KOPT-K1 (cell line): ENCODE results near the gene DEDD2.
A peak's percentile ranks its signal among the peaks of the same experiment; 100 is the strongest.
"Not testable (repeated sequence)": the region's sequence is repeated elsewhere in the genome, so short reads cannot be mapped to it uniquely, and the experiment has no call there.

ENCODE experiments used
- H3K27ac ChIP-seq: fragments of 200-600 bp; sonication (generic); 2 replicates; pipeline ENCODE4 v1.5.1; 2016; ENCODE audit warnings: antibody characterized with exemption, mild to moderate bottlenecking, low read depth, low read length; ENCODE audit not compliant: poor library complexity, severe bottlenecking
- H3K36me3 ChIP-seq: fragments of 200-600 bp; sonication (generic); 2 replicates; pipeline ENCODE4 v1.5.1; 2017; ENCODE audit warnings: antibody characterized with exemption, mild to moderate bottlenecking, low read length, moderate library complexity; ENCODE audit not compliant: insufficient read depth
- H3K9me3 ChIP-seq: fragments of 200-600 bp; sonication (generic); 2 replicates; pipeline ENCODE4 v1.5.1; 2017; ENCODE audit warnings: antibody characterized with exemption, low read length, mild to moderate bottlenecking; ENCODE audit not compliant: insufficient read depth, poor library complexity, severe bottlenecking

Gene DEDD2

DNA sequence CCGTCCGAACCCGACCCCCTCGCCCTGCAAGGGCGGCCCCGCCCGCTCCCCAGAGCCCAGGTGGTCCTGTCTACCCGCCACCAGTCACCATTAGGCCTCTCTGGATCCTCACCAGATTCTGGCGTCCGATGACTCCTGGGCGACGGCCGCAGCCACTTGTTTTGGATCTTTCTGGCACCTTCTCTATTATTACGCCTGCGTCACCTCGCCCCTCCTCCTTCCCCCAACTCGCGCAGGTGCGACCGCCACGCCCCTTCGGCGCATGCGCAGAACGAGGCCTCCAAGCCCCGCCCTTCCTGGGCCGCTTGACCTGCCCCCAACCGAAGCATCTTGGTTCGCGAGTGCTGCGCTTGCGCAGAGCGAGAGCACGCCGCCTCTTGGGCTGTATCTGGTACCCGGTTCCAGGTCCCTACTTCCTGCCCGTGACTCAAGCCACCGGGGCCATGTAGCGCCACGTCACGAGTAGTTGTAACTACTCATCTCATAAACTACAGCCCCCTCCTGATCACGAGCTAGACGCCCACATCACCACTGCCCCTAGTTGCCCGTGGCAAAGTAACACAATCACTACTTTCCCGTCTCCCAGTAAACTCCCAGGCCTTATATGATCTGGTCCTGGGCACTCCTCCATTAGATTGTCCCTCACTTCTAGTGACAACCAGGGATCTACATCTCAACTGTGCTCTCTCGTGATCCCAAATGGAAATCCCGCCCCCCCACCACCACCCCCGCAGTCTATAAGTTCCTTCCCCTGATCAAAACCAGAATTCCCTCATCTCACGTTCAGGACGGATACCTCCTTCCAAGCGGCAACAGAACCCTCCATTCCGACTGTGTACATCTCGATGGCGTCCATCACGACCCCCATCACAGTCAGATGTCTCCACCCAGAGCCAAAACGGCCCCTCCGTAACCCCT lies at the start of gene DEDD2:
TSS of gene DEDD2 (minus strand) at position 158 of the 918 bp plus-strand sequence. CDS start 670 bp downstream, outside the sequence.
- Histone ChIP-seq H3K27ac (peak within 1 kb of the TSS; percentile 62), H3K36me3 (peaks cover 41% of the 10 kb centered on the region), H3K9me3 (no peaks in the 10 kb centered on the region)

GRCh38 chr19:42266928-42267603 lies 49.6 kb upstream of the DEDD2 start:
- not testable (repeated sequence) for H3K27ac ChIP-seq, H3K9me3 ChIP-seq, H3K36me3 ChIP-seq

DNA sequence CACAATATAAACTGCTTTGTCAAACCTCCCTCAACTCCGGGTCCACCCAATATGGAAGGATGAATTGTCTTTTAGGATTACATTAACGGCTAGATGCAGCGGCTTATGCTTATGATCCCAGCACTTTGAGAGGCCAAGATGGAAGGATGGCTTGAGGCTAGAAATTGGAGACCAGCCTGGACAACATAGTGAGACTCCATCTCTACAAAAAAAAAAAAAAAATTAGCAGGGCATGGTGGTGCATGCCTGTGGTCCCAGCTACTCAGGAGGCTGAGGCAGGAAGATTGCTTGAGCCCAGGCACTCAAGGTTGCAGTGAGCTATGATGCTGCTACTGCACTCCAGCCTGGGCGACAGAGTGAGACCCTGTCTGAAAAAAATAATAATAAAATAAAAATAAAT lies 48.6 kb upstream of the DEDD2 start:
- H3K9me3 ChIP-seq, H3K27ac ChIP-seq, H3K36me3 ChIP-seq: not testable (repeated sequence)

- H3K27ac ChIP-seq = no peak overlapping the region
- no peaks in the 10 kb centered on the region for H3K9me3 ChIP-seq
- H3K36me3 ChIP-seq = no peaks in the 10 kb centered on the region
Observed at GRCh38 chr19:42261763-42262162, 44.3 kb upstream of the DEDD2 start.

GRCh38 chr19:42257842-42258241 lies 40.4 kb upstream of the DEDD2 start:
- H3K36me3 ChIP-seq, H3K9me3 ChIP-seq, H3K27ac ChIP-seq: not testable (repeated sequence)

DNA sequence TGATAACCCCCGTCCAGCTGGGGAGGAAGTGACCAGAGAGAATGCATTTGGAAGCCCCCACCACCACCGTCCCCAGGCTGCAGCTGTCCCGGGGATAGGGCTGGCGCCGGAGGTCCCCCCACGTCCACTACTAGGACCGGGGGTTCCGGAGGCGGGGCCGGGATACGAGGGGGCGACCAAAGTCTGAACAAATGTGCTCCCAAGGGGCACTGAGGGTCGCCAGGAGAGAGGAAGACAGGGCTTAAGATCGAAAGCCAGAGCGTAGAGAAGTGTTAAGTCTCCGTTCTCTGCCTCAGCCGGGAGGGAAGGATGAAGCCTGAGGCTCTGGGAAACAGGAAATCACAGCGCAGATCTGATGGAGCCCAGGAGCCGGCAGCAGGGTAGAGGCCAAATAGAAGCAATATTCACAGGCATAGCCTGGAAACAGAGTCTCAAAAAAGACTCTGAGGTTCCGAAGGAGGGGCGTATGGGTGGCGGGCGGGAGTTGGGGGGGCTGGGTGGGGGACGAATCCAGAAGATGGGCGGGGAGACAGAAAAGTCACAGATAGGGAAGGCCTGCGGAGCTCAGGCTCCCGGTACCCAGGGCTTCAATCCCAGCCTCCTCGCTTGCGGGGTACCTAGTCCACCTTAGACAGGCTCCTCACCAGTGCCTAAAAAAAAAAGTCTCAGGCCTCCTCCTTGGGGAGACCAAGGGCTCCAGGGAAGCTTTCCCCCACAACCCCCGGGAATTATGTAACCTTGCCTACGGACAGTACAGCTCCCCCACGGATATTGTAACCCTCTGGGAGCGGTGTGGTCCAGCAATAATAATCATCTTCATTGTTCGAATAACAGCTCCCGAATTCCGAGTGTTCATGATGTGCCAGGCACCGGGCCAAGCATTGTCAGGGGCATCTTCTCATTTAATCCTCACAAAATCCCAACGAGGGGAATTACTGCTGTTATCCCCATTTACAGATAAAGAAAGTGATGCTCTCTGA lies 38.6 kb upstream of the DEDD2 start:
- Histone ChIP-seq H3K27ac (no peak overlapping the region), H3K36me3 (no peaks in the 10 kb centered on the region), H3K9me3 (no peaks in the 10 kb centered on the region)

GRCh38 chr19:42254850-42255765 lies 37.6 kb upstream of the DEDD2 start, which contains the start of gene ERF:
ERF (minus strand) TSS chr19:42255128; CDS start chr19:42254999, 129 bp downstream.
- Histone ChIP-seq H3K36me3 (peaks cover 8% of the 10 kb centered on the region; the same call in 1 of the 2 replicates), H3K27ac (peak within 1 kb of the TSS; percentile 95), H3K9me3 (no peaks in the 10 kb centered on the region)

DNA sequence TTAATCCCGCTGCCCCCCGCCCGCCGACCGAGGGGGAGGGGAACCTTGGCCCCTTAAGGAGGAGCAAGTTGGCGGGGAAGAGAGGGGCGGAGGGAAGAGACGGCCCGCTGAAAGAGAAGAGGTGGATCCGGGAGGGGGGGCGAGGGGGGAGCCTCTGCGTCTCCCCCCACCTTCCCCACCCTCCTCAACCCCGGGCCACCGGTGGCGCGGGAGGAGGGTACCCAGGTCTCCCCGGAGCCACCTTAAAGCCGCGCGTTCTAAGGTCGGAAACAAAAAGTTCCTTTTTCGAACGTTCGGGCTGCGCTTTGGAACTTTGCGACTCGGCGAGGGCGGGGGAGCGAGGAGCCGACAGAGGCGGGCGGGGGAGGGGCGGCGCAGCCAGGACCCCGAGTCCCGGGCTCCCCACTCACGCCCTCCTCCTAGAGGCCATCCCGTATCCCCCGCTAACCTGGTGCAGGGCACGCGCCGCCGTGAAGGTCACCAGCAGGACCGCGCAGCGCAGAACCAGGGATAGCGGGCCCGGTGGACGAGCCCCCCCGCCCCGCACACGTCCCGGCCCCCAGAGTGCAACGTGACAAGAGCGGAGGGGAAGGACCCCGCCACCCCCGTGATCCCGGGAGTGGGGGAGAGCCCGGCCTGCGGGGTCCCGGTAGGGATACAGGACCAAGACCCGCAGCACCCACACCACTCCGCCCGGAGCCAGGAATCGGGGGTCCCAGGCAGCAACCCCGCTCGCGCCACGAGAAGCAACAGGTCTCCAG lies 36.8 kb upstream of the DEDD2 start:
- Histone ChIP-seq H3K36me3 (peaks cover 17% of the 10 kb centered on the region; the same call in 1 of the 2 replicates), H3K27ac (peak overlapping the region; percentile 95), H3K9me3 (no peaks in the 10 kb centered on the region)

- Histone ChIP-seq H3K36me3 (peaks cover 24% of the 10 kb centered on the region; the same call in 1 of the 2 replicates), H3K27ac (peak overlapping the region; percentile 95), H3K9me3 (no peaks in the 10 kb centered on the region)
Observed at GRCh38 chr19:42253245-42254088, 36.0 kb upstream of the DEDD2 start.

GRCh38 chr19:42252365-42253244 lies 35.1 kb upstream of the DEDD2 start:
- Histone ChIP-seq H3K9me3 (no peaks in the 10 kb centered on the region), H3K36me3 (peaks cover 26% of the 10 kb centered on the region; the same call in 1 of the 2 replicates), H3K27ac (peak overlapping the region; percentile 95)

GRCh38 chr19:42251572-42252358 lies 34.3 kb upstream of the DEDD2 start:
- H3K27ac ChIP-seq = no peak overlapping the region
- H3K9me3 ChIP-seq = no peaks in the 10 kb centered on the region
- peaks cover 32% of the 10 kb centered on the region; the same call in 1 of the 2 replicates for H3K36me3 ChIP-seq
